Measurements from ENCODE around the gene UFSP1. TPM values are rescaled to one million over a fixed set of nuclear protein-coding genes. Genes with fewer than 3 reads are reported as not detected.
A peak's percentile ranks its signal among the peaks of the same experiment; 100 is the strongest.

The UFSP1 gene
- total and polyA plus RNA-seq, 2 donors from 2014 or later, result 3.4 to 3.8 TPM

DNA sequence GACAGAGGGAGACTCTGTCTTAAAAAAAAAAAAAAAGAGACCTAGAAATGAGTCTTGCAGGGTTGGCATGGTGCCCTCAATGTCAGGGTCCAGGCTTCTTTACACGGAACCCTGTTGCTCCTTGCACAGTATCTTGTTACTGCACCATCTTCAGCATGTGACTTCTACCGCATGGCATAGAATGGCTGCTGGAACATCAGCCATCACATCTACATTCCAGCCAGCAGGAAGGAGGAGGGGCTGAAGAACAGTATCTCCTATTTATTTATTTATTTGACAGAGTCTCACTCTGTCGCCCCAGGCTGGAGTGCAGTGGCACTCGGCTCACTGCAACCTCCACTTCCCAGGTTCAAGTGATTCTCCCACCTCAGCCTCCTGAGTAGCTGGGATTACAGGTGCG is 9.9 kb upstream of the UFSP1 start:
- FAIRE-seq, result no peak
- Histone ChIP-seq H3K4me1 (ENCODE audit: control insufficient read depth in 2 of 3, insufficient read depth in 2 of 3, low read depth in 1 of 3, low read length in 3 of 3) (peaks cover 0 to 6% (median 0%) of the 10 kb centered on the region in 3 donors), H3K9me3 (ENCODE audit: control insufficient read depth in 2 of 3, insufficient read depth in 1 of 3, low read length in 3 of 3) (no peaks in the 10 kb centered on the region), H3K36me3 (ENCODE audit: control insufficient read depth in 2 of 3, insufficient read depth in 3 of 3, low read length in 3 of 3) (no peaks in the 10 kb centered on the region), H3K27ac (ENCODE audit: low read depth in 2 of 2, low read length in 2 of 2) (no peak overlapping the region), H3K27me3 (ENCODE audit: control insufficient read depth, insufficient read depth, low read length) (peaks cover 5% of the 10 kb centered on the region), H3K4me3 (ENCODE audit: low read length in 3 of 3) (no peak overlapping the region), H3K9ac (ENCODE audit: low read length in 3 of 3) (no peak overlapping the region)
- intact Hi-C loops (cut with DNase I), result loop anchor here (5.0 kb wide), 1 partner anchor 153 kb away; no protein-coding TSS in a partner anchor
- DNase-seq, result no peak
- TF ChIP-seq, protein P1, sequence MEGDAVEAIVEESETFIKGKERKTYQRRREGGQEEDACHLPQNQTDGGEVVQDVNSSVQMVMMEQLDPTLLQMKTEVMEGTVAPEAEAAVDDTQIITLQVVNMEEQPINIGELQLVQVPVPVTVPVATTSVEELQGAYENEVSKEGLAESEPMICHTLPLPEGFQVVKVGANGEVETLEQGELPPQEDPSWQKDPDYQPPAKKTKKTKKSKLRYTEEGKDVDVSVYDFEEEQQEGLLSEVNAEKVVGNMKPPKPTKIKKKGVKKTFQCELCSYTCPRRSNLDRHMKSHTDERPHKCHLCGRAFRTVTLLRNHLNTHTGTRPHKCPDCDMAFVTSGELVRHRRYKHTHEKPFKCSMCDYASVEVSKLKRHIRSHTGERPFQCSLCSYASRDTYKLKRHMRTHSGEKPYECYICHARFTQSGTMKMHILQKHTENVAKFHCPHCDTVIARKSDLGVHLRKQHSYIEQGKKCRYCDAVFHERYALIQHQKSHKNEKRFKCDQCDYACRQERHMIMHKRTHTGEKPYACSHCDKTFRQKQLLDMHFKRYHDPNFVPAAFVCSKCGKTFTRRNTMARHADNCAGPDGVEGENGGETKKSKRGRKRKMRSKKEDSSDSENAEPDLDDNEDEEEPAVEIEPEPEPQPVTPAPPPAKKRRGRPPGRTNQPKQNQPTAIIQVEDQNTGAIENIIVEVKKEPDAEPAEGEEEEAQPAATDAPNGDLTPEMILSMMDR (IDR thresholded peaks at IDR 0.05; ENCODE audit: borderline replicate concordance, extremely low read depth, insufficient read depth), result no peak

DNA sequence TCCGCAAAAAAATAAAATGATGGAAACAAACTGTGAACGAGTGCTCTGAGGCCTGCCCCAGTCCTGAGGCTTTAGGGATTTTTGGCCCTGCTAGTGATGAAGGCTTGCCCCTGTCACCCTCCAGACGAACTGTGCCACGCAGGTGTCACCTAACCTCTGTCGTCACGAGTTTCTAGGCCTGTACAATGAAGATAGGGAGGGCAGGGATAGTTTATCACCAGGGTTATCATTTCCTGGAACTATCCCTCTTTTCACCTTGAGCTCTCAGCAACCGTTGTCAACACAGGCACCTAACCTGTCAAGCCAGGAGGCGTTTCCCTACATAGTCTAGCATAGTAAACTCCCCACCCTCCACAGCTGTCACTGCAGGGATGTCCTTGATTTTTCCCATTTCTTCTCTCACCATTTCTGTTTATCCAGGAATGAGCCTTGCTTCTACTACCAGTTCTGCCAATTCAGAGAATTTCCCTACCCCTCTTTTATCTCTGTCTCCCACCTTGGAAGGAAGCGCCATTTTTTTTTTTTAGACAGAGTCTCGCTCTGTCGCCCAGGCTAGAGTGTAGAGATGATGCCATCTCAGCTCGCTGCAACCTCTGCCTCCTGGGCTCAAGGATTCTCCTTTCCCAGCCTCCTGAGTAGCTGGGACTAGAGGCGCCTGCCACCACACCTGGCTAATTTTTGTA is 8.4 kb upstream of the UFSP1 start:
- intact Hi-C loops (cut with DNase I), result loop anchor here (5.0 kb wide), 1 partner anchor 154 kb away; no protein-coding TSS in a partner anchor
- H3K9me3 ChIP-seq (ENCODE audit: control insufficient read depth in 2 of 3, insufficient read depth in 1 of 3, low read length in 3 of 3), result no peaks in the 10 kb centered on the region
- no peak overlapping the region for H3K4me3 ChIP-seq (ENCODE audit: low read length in 3 of 3)
- no peak overlapping the region for H3K27ac ChIP-seq (ENCODE audit: low read depth in 2 of 2, low read length in 2 of 2)
- peaks cover 0 to 6% (median 0%) of the 10 kb centered on the region in 3 donors for H3K4me1 ChIP-seq (ENCODE audit: control insufficient read depth in 2 of 3, insufficient read depth in 2 of 3, low read depth in 1 of 3, low read length in 3 of 3)
- no peak overlapping the region for H3K9ac ChIP-seq (ENCODE audit: low read length in 3 of 3)
- FAIRE-seq (no peak), DNase-seq (no peak)
- TF ChIP-seq, protein P1 (IDR thresholded peaks at IDR 0.05; ENCODE audit: borderline replicate concordance, extremely low read depth, insufficient read depth), result no peak
- H3K27me3 ChIP-seq (ENCODE audit: control insufficient read depth, insufficient read depth, low read length), result peaks cover 5% of the 10 kb centered on the region
- H3K36me3 ChIP-seq (ENCODE audit: control insufficient read depth in 2 of 3, insufficient read depth in 3 of 3, low read length in 3 of 3), result no peaks in the 10 kb centered on the region

GRCh38 chr7:100896732-100897608 is 7.5 kb upstream of the UFSP1 start:
- intact Hi-C loops (cut with DNase I), result loop anchor here (5.0 kb wide), 1 partner anchor 155 kb away; no protein-coding TSS in a partner anchor
- peaks cover 5% of the 10 kb centered on the region for H3K27me3 ChIP-seq (ENCODE audit: control insufficient read depth, insufficient read depth, low read length)

More at GRCh38 chr7:100896732-100897608, 7.5 kb upstream of the UFSP1 start:
- peaks cover 0 to 6% (median 0%) of the 10 kb centered on the region in 3 donors for H3K4me1 ChIP-seq (ENCODE audit: control insufficient read depth in 2 of 3, insufficient read depth in 2 of 3, low read depth in 1 of 3, low read length in 3 of 3)
- TF ChIP-seq, protein P1 (IDR thresholded peaks at IDR 0.05; ENCODE audit: borderline replicate concordance, extremely low read depth, insufficient read depth), result peak; percentile 66
- no peaks in the 10 kb centered on the region for H3K36me3 ChIP-seq (ENCODE audit: control insufficient read depth in 2 of 3, insufficient read depth in 3 of 3, low read length in 3 of 3)
- H3K9ac ChIP-seq (ENCODE audit: low read length in 3 of 3), result no peak overlapping the region
- H3K4me3 ChIP-seq (ENCODE audit: low read length in 3 of 3), result peak overlapping the region in 1 of 3 donors; percentile 47
- no peak overlapping the region for H3K27ac ChIP-seq (ENCODE audit: low read depth in 2 of 2, low read length in 2 of 2)
- no peaks in the 10 kb centered on the region for H3K9me3 ChIP-seq (ENCODE audit: control insufficient read depth in 2 of 3, insufficient read depth in 1 of 3, low read length in 3 of 3)
- DNase-seq (peak; percentile 43 to 87 (median 69)), FAIRE-seq (no peak)

Measured in kidney (tissue), 14 donors.